OCI-LY7 (cell line): ENCODE results near the gene EPSTI1. TPM values are rescaled to one million over a fixed set of nuclear protein-coding genes. Genes with fewer than 3 reads are reported as not detected.

Source experiments
- BruUV-seq: library from RNA; stranded (reverse); fragments of 400-500 nt; replicated peaks from 2 replicates; lab custom pipeline; 2021; lab: Mats Ljungman, UMichigan
- CTCF ChIA-PET: fragments of 300-600 bp; sonication (Branson Sonifier 250); formaldehyde crosslinking; loops from one replicate; lab custom pipeline; 2022; ENCODE audit warnings: antibody characterized with exemption; ENCODE audit not compliant: unreplicated experiment; lab: Charles Lee
- POLR2A ChIA-PET: fragments of 300-600 bp; sonication (Branson Sonifier 250); formaldehyde crosslinking; loops from one replicate; lab custom pipeline; 2022; ENCODE audit warnings: antibody characterized with exemption; lab: Charles Lee
- DNase-seq: peaks from one replicate; pipeline ENCODE4 v3.0.0-alpha.2; 2015; ENCODE audit warnings: low spot score
- H2AFZ ChIP-seq: fragments of 200-600 bp; sonication (generic), shearing (Covaris generic); 2 replicates; pipeline ENCODE4 v1.6.1; 2014; ENCODE audit warnings: mild to moderate bottlenecking, antibody characterized with exemption, low read length, moderate library complexity
- H3K27ac ChIP-seq: fragments of 200-600 bp; sonication (generic); 2 replicates; pipeline ENCODE4 v1.5.1; 2014; ENCODE audit warnings: mixed run types, low read depth, mild to moderate bottlenecking, moderate library complexity, low read length, inconsistent platforms; ENCODE audit not compliant: poor library complexity, severe bottlenecking
- H3K36me3 ChIP-seq: fragments of 200-600 bp; sonication (generic); 2 replicates; pipeline ENCODE4 v1.6.1; 2014; ENCODE audit warnings: mild to moderate bottlenecking, antibody characterized with exemption, low read length, moderate library complexity, mixed read lengths; ENCODE audit not compliant: insufficient read depth
- H3K4me1 ChIP-seq: fragments of 200-600 bp; sonication (generic); 2 replicates; pipeline ENCODE4 v1.5.1; 2014; ENCODE audit warnings: mild to moderate bottlenecking, low read length; ENCODE audit not compliant: insufficient read depth, poor library complexity, severe bottlenecking
- H3K4me2 ChIP-seq: fragments of 200-600 bp; sonication (generic); 2 replicates; pipeline ENCODE4 v1.6.1; 2014; ENCODE audit warnings: mild to moderate bottlenecking, low read length
- H3K4me3 ChIP-seq: fragments of 200-600 bp; sonication (generic); 2 replicates; pipeline ENCODE4 v1.5.1; 2014; ENCODE audit warnings: mild to moderate bottlenecking, low read depth, low read length; ENCODE audit not compliant: poor library complexity, severe bottlenecking
- H3K79me2 ChIP-seq: fragments of 200-600 bp; sonication (generic); 2 replicates; pipeline ENCODE4 v1.6.1; 2016; ENCODE audit warnings: low read depth, mild to moderate bottlenecking, low read length, moderate library complexity, mixed read lengths; ENCODE audit not compliant: insufficient read depth
- H3K9me2 ChIP-seq: fragments of 200-600 bp; sonication (generic); 2 replicates; pipeline ENCODE4 v1.6.1; 2016; ENCODE audit warnings: mild to moderate bottlenecking, low read length, mixed read lengths; ENCODE audit not compliant: insufficient read depth
- H3K9me3 ChIP-seq: fragments of 200-600 bp; sonication (generic); 2 replicates; pipeline ENCODE4 v1.6.1; 2014; ENCODE audit warnings: mild to moderate bottlenecking, mixed run types, low read length, mixed read lengths
- H4K20me1 ChIP-seq: fragments of 200-600 bp; sonication (generic); 2 replicates; pipeline ENCODE4 v1.6.1; 2014; ENCODE audit warnings: mild to moderate bottlenecking, antibody characterized with exemption, low read length, moderate library complexity, mixed read lengths; ENCODE audit not compliant: insufficient read depth
- CTCF ChIP-seq: fragments of 200-600 bp; sonication (generic); conservative IDR thresholded peaks from 2 replicates; pipeline ENCODE4 v1.5.1; 2014; ENCODE audit warnings: mild to moderate bottlenecking, antibody characterized with exemption, low read length, moderate library complexity, mixed read lengths
- EZH2phosphoT487 ChIP-seq: fragments of 200-600 bp; sonication (generic); IDR thresholded peaks from 2 replicates; pipeline ENCODE4 v1.6.1; 2018; ENCODE audit warnings: low read depth, borderline replicate concordance, mild to moderate bottlenecking, mixed run types, antibody characterized with exemption, low read length, moderate library complexity, mixed read lengths
- intact Hi-C: fragments of 100-400 bp; cut with micrococcal nuclease; formaldehyde crosslinking; loops from one replicate; pipeline ENCODE4 v1.10.0; 2022; ENCODE audit not compliant: unreplicated experiment
- total RNA-seq, 2 experiments: library from RNA; depleted of rRNA in 1 of 2; stranded (reverse); fragments of >200 nt in 1 of 2; shearing (Covaris generic) in 1 of 2; gene quantifications; 2 replicates each; pipeline ENCODE4 v1.2.3, GENCODE V29; 2014 to 2022

Gene EPSTI1
- total RNA-seq, 2 experiments from 2014 or later = 0.49 to 2.1 TPM

- H3K9me3 ChIP-seq = no peaks in the 10 kb centered on the region
- no peaks in the 10 kb centered on the region for H3K79me2 ChIP-seq
- no peak overlapping the region for H3K4me3 ChIP-seq
- DNase-seq = no peak
- no peaks in the 10 kb centered on the region for H4K20me1 ChIP-seq
- no TSS peak for BruUV-seq
- H3K27ac ChIP-seq = no peak overlapping the region
- no peaks in the 10 kb centered on the region for H3K4me1 ChIP-seq
- intact Hi-C loops = no loop called here
- CTCF ChIA-PET = no interaction called here
- H3K36me3 ChIP-seq = no peaks in the 10 kb centered on the region
- no peaks in the 10 kb centered on the region for H3K9me2 ChIP-seq
- no peak for TF ChIP-seq EZH2phosphoT487
- no peak for TF ChIP-seq CTCF
- H2AFZ ChIP-seq = no peak overlapping the region
- H3K4me2 ChIP-seq = no peak overlapping the region
- POLR2A ChIA-PET = no interaction called here
These were observed 84.3 kb downstream of the EPSTI1 start for GRCh38 chr13:42907745-42908144.

GRCh38 chr13:42906257-42906656 is 85.8 kb downstream of the EPSTI1 start:
- no TSS peak for BruUV-seq
- CTCF ChIA-PET = no interaction called here
- TF ChIP-seq CTCF = no peak

GRCh38 chr13:42905579-42905978 is 86.5 kb downstream of the EPSTI1 start:
- no peak overlapping the region for H2AFZ ChIP-seq
- CTCF ChIA-PET = no interaction called here
- H3K9me2 ChIP-seq = no peaks in the 10 kb centered on the region
- no peaks in the 10 kb centered on the region for H3K9me3 ChIP-seq
- DNase-seq = no peak
- TF ChIP-seq CTCF = no peak
- no peak overlapping the region for H3K27ac ChIP-seq
- H3K79me2 ChIP-seq = no peaks in the 10 kb centered on the region
- H3K36me3 ChIP-seq = no peaks in the 10 kb centered on the region
- H3K4me2 ChIP-seq = no peak overlapping the region
- H4K20me1 ChIP-seq = no peaks in the 10 kb centered on the region
- no peak overlapping the region for H3K4me3 ChIP-seq
- intact Hi-C loops = no loop called here
- BruUV-seq = no TSS peak
- POLR2A ChIA-PET = interaction anchor here (0.6 to 1.0 kb wide), 2 partner anchors 16 to 18 kb away, joined by 3 read pairs; no protein-coding TSS in a partner anchor
- no peaks in the 10 kb centered on the region for H3K4me1 ChIP-seq

More at GRCh38 chr13:42906257-42906656, 85.8 kb downstream of the EPSTI1 start:
- H3K79me2 ChIP-seq = no peaks in the 10 kb centered on the region
- no peak overlapping the region for H3K4me3 ChIP-seq
- no peaks in the 10 kb centered on the region for H3K9me2 ChIP-seq
- intact Hi-C loops = no loop called here
- H3K9me3 ChIP-seq = no peaks in the 10 kb centered on the region
- no peaks in the 10 kb centered on the region for H3K4me1 ChIP-seq
- no peak overlapping the region for H3K4me2 ChIP-seq
- no peak for DNase-seq
- no peaks in the 10 kb centered on the region for H3K36me3 ChIP-seq
- H4K20me1 ChIP-seq = no peaks in the 10 kb centered on the region
- no peak overlapping the region for H2AFZ ChIP-seq
- POLR2A ChIA-PET = interaction anchor here (1.0 kb wide), 1 partner anchor 17 kb away, joined by 3 read pairs; no protein-coding TSS in a partner anchor
- H3K27ac ChIP-seq = no peak overlapping the region
